Effector memory CD8-positive, alpha-beta T cell (primary cell): ENCODE measurements around the gene CCDC78.

ENCODE experiments used
- ATAC-seq: fragments of 150-1000 bp; cut with Tn5 transposase; replicated peaks from 2 replicates; pipeline ENCODE4 v1.10.0; 2021; ENCODE audit warnings: mild to moderate bottlenecking, moderate library complexity
- DNase-seq, 3 experiments: peaks; one replicate each; pipeline ENCODE4 v3.0.0; 2021
- H3K27ac Mint-ChIP-seq, 2 donors: one replicate each; pipeline ENCODE4 v1.8.0; 2022; ENCODE audit warnings: mild to moderate bottlenecking in 2 of 2, mixed read lengths in 2 of 2, moderate library complexity in 2 of 2
- H3K27me3 Mint-ChIP-seq, 2 donors: one replicate each; pipeline ENCODE4 v1.8.0; 2022; ENCODE audit warnings: mixed read lengths in 2 of 2
- H3K36me3 Mint-ChIP-seq: one replicate; pipeline ENCODE4 v1.8.0; 2022; ENCODE audit warnings: mild to moderate bottlenecking, moderate library complexity, mixed read lengths; ENCODE audit not compliant: insufficient read depth
- H3K4me1 Mint-ChIP-seq, 2 donors: one replicate each; pipeline ENCODE4 v1.8.0; 2022; ENCODE audit warnings: low read depth in 2 of 2, mixed read lengths in 2 of 2
- H3K4me3 Mint-ChIP-seq, 2 donors: one replicate each; pipeline ENCODE4 v1.8.0; 2022; ENCODE audit warnings: mild to moderate bottlenecking in 2 of 2, mixed read lengths in 2 of 2, moderate library complexity in 2 of 2
- H3K9me3 Mint-ChIP-seq, 2 donors: one replicate each; pipeline ENCODE4 v1.8.0; 2022; ENCODE audit warnings: mixed read lengths in 2 of 2
- total RNA-seq, 9 experiments: gene quantifications; one replicate each; lab custom pipeline; 2026; lab: John Stamatoyannopoulos, UW

Gene CCDC78
- 3.0 to 8.0 (median 5.0) reads per million in 9 experiments for total RNA-seq

DNA sequence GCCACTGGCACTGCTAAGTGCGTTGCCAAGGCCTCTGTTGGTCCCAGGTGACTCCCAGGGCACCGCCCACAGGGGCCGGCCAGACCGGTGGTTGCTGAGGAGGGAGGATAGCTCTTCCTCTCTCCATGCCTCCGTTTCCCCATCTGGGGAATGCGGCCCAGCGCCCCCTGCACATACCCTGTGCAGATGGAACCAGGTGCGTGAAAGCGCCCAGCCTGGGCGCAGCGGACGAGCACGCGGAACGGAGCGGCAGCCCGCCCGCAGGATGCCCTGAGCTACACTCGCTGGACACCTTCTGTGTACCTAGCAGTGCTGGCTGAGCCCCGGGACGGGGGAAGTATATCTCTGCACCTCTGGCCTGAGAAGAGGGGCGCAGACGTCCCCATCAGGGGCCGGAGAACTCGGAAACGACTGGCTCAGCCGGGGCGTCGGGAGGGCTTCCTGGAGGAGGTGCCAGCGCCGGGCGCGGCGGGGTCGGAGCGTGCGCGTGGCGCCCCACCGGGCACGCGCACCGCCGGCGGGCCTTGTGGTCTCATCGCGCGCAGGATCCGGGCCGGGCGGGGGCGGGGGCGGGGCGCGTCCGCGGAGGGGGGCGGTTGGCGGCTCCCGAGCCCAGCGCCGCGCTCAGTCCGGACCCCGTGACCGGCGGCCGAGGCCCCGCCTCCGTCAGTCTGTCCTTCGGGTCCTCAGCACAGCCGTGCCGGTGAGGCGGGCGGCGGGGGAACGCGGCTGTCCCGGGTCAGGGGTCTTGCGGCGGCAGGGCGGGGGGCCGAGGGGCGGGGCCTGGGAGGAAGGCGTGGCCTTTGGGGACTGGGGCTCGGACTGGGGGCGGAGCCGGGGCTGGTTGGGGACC lies at the start of gene CCDC78, which contains the start of gene HAGHL:
TSS of gene CCDC78 (minus strand) at position 6 of the 853 bp plus-strand sequence. CDS start 76 bp downstream, outside the sequence.
TSS of gene HAGHL (plus strand) at position 669 of the 853 bp plus-strand sequence. CDS start 404 bp downstream, outside the sequence.
- H3K36me3 Mint-ChIP-seq = peaks cover 32% of the 10 kb centered on the region
- ATAC-seq (peak; percentile 31), DNase-seq (peak in 2 of 3 experiments; percentile 51 to 54)
- H3K27ac Mint-ChIP-seq = peak within 1 kb of the TSS in 1 of 2 donors; percentile 73
- H3K4me3 Mint-ChIP-seq = peak within 1 kb of the TSS; percentile 72 to 80
- no peaks in the 10 kb centered on the region for H3K27me3 Mint-ChIP-seq
- no peaks in the 10 kb centered on the region for H3K9me3 Mint-ChIP-seq
- peaks cover 3 to 11% of the 10 kb centered on the region in 2 donors for H3K4me1 Mint-ChIP-seq

DNA sequence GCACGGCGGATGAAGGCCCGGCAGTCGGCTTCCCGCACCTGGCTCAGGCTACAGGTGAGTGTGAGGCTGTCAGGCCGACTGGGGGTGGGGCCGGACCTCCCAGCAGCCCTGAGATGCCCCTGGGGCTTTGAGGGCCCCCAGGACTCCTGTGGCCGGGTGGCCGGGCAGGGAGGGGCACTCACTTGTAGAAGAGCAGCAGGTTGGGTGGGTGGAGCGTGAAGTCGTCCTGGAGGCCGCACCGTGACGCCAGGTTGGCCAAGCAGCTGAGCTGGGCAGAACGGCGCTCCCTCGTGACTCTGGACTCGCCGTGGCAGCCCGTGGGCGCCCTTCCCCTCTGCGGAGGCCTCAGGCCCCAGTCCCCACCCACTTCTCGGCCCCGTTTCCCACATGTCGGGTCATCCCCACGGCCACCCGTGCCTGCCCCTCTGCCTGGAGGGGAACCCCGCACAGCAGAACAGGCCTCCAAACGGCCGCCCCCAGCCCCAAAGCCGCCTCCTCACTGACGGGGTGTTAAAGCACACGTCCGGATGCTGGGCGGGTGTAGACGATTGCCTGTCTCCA lies 49.1 kb upstream of the CCDC78 start:
- H3K36me3 Mint-ChIP-seq = no peaks in the 10 kb centered on the region
- no peaks in the 10 kb centered on the region for H3K9me3 Mint-ChIP-seq
- DNase-seq = no peak
- H3K27me3 Mint-ChIP-seq = peaks cover 1 to 7% of the 10 kb centered on the region in 2 donors
- no peaks in the 10 kb centered on the region for H3K4me1 Mint-ChIP-seq
- H3K4me3 Mint-ChIP-seq = no peak overlapping the region
- ATAC-seq = no peak
- H3K27ac Mint-ChIP-seq = no peak overlapping the region

DNA sequence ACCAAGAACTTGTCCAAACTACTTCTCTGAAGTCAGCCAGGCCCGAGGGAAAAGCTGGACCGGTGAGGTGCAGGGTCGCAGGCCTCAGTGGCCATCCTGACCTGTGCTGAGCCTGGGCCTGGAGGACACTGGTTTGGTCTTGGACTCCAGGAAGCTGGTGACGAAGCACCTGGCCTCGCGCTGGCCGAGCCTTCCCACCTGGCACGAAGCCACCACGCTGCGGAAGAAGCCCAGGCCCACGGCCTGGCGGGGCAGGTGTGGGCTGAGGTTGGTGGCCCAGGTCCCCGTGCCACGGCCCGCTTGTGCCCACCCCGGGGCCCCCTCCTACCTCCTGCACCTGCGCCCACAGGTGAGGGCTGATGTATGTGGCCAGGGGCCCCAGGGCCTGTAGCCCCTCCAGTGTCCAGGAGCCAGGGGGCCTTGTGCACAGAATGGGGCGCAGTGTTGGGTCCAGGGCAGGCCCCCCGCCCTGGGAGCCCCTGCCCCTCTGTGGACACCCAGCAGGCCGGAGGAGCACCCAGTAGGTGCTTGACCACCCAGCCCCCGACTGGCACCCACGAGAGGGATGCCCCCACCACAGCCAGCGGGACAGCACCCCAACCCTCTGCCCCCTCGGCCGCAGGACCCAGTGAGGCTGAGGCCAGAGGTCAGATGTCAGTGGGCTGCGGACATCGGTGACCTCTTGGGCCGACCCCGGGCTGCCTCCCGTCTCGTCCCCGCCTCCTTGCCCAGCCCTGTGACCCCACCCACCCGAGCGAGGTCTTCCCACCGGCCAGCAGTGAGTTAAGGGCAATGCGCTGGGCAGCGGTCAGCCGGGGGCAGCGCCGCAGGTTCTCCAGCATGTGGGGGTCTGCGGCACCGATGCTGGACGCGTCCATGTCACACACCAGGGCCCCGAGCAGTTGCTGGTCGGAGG lies 48.1 kb upstream of the CCDC78 start:
- H3K36me3 Mint-ChIP-seq = no peaks in the 10 kb centered on the region
- H3K4me3 Mint-ChIP-seq = no peak overlapping the region

DNA sequence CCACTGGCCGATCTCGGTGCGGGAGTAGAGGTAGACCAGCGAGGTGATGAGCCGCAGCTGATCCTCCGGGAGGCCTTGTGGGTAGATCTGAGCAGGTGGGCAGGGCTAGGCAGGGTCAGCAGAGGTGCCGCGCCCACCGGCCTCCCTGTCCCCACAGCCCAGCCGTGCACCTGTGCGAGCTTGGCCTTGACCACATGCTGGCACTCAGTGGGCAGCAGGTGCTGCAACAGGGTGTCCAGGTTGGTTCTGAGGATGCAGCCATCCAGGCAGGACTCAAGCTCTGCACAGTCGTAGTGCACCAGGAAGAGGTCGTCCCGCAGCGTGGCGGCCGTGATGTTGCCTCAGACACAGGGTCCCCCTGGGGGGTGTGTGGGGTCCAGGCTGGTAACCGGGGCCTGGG lies 46.7 kb upstream of the CCDC78 start:
- H3K27ac Mint-ChIP-seq = no peak overlapping the region
- H3K4me3 Mint-ChIP-seq = no peak overlapping the region
- H3K4me1 Mint-ChIP-seq = no peaks in the 10 kb centered on the region
- H3K9me3 Mint-ChIP-seq = no peaks in the 10 kb centered on the region
- DNase-seq (no peak), ATAC-seq (no peak)
- peaks cover 0 to 4% of the 10 kb centered on the region in 2 donors for H3K27me3 Mint-ChIP-seq
- H3K36me3 Mint-ChIP-seq = no peaks in the 10 kb centered on the region

More for the DNA sequence above, 48.1 kb upstream of the CCDC78 start:
- H3K4me1 Mint-ChIP-seq = no peaks in the 10 kb centered on the region
- ATAC-seq (no peak), DNase-seq (no peak)
- H3K9me3 Mint-ChIP-seq = no peaks in the 10 kb centered on the region
- no peak overlapping the region for H3K27ac Mint-ChIP-seq
- peaks cover 0 to 7% of the 10 kb centered on the region in 2 donors for H3K27me3 Mint-ChIP-seq

DNA sequence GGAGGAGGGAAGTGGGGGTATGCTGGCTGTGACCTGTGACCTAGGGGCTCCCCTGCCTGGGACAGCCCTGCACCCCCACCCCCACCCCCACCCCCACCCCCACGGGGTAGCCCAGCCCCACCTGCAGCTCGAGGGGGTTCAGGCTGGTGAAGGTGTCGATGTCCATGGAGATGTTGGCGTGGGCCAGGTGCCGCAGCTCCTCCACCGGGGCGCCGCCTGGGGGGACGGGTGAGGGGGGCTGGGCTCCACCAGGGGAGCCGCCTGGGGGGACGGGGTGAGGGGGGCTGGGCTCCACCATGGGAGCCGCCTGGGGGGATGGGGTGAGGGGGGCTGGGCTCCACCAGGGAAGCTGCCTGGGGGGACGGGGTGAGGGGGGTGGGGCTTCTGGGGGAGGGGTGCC lies 44.2 kb upstream of the CCDC78 start:
- Mint-ChIP-seq H3K4me3 (no peak overlapping the region), H3K27me3 (peaks cover 0 to 6% of the 10 kb centered on the region in 2 donors), H3K4me1 (no peaks in the 10 kb centered on the region), H3K9me3 (no peaks in the 10 kb centered on the region), H3K27ac (no peak overlapping the region), H3K36me3 (no peaks in the 10 kb centered on the region)
- DNase-seq (no peak), ATAC-seq (no peak)

DNA sequence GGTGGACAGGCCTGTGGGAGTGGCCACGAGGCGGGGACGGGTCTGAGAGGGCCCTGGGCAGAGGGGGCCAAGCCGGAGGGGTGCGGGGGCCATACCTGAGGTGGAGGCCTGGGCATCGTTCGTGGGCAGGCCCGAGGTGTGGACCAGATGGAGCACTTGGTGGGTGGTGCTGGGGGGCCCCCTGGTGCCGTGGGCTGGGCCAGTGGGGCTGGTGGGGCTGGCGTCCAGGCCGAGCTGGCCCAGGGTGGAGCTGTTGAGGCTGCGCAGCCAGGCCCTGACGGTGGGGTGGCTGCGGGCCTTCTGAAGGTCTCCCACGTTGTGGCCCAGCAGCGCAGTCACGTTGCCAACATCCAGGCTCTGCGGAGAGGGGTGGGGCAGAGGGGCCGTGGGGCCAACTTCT lies 43.7 kb upstream of the CCDC78 start:
- Mint-ChIP-seq H3K36me3 (no peaks in the 10 kb centered on the region), H3K4me3 (no peak overlapping the region), H3K27me3 (peaks cover 0 to 6% of the 10 kb centered on the region in 2 donors), H3K9me3 (no peaks in the 10 kb centered on the region), H3K27ac (no peak overlapping the region), H3K4me1 (no peaks in the 10 kb centered on the region)
- DNase-seq (no peak), ATAC-seq (no peak)

DNA sequence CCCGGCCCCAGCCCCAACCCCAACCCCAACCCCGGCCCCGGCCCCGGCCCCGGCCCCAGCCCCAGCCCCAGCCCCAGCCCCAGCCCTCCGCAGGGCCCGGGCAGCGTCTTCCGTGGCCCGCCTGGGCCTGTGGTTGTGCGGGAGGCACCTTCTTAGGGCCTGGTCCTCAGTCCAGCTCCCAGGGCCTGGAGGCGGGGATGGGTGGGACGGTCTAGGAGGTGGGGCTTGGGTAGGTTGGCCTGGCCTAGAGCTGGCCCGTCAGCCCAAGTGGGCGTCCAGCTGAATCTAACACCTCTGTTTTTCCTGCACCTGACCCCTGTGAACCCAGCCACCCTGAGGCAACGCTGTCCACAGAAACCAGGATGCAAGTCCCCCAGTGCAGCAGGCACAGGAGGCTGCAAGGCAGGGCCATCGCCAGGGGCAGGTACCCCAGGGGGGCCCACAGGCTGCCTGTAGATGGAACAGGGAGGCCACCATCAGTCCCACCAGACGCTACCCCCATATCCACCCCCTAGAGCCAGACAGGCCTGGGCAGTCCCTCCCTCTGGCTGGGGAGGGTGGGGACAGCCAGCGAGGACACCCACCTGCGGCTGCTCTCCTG lies 43.0 kb upstream of the CCDC78 start:
- no peaks in the 10 kb centered on the region for H3K4me1 Mint-ChIP-seq
- no peak for ATAC-seq
- H3K27me3 Mint-ChIP-seq = peaks cover 0 to 6% of the 10 kb centered on the region in 2 donors
- no peaks in the 10 kb centered on the region for H3K9me3 Mint-ChIP-seq
- H3K36me3 Mint-ChIP-seq = no peaks in the 10 kb centered on the region
- no peak overlapping the region for H3K4me3 Mint-ChIP-seq
- H3K27ac Mint-ChIP-seq = no peak overlapping the region
- no peak for DNase-seq

DNA sequence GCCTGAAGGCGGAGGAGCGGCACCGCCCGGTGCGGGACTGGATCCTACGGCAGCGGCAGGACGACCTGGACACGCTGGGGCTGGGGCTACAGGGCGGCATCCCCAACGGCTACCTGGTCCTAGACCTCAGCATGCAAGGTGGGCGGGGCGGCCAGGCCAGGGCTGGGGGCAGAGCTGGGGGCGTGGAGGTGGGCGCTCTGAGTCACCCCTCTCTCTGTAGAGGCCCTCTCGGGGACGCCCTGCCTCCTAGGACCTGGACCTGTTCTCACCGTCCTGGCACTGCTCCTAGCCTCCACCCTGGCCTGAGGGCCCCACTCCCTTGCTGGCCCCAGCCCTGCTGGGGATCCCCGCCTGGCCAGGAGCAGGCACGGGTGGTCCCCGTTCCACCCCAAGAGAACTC lies 42.2 kb upstream of the CCDC78 start:
- H3K4me1 Mint-ChIP-seq = no peaks in the 10 kb centered on the region
- no peak for ATAC-seq
- no peaks in the 10 kb centered on the region for H3K36me3 Mint-ChIP-seq
- no peak overlapping the region for H3K4me3 Mint-ChIP-seq
- H3K27me3 Mint-ChIP-seq = peaks cover 0 to 6% of the 10 kb centered on the region in 2 donors
- no peaks in the 10 kb centered on the region for H3K9me3 Mint-ChIP-seq
- DNase-seq = no peak
- no peak overlapping the region for H3K27ac Mint-ChIP-seq

DNA sequence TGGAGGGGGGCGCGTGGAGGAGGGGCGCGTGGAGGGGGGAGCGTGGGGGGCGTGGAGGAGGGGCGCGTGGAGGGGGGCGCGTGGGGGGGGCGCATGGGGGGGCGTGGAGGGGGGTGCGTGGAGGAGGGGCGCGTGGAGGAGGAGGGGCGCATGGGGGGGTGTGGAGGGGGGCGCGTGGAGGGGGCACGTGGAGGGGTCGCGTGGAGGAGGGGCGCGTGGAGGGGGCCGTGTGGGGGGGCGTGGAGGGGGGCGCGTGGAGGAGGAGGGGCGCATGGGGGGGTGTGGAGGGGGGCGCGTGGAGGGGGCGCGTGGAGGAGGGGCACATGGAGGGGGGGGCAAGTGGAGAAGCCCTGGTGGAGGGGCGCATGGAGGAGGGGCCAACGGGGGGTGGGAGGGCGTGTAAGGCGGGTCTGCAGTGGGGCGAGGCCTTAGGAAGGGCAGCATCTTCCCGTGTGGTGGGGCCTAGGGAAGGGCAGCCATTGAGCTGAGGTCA lies 41.5 kb upstream of the CCDC78 start:
- peaks cover 0 to 6% of the 10 kb centered on the region in 2 donors for H3K27me3 Mint-ChIP-seq
- no peak overlapping the region for H3K4me3 Mint-ChIP-seq
- H3K9me3 Mint-ChIP-seq = no peaks in the 10 kb centered on the region
- H3K27ac Mint-ChIP-seq = no peak overlapping the region
- DNase-seq (no peak), ATAC-seq (no peak)
- H3K4me1 Mint-ChIP-seq = no peaks in the 10 kb centered on the region
- no peaks in the 10 kb centered on the region for H3K36me3 Mint-ChIP-seq

DNA sequence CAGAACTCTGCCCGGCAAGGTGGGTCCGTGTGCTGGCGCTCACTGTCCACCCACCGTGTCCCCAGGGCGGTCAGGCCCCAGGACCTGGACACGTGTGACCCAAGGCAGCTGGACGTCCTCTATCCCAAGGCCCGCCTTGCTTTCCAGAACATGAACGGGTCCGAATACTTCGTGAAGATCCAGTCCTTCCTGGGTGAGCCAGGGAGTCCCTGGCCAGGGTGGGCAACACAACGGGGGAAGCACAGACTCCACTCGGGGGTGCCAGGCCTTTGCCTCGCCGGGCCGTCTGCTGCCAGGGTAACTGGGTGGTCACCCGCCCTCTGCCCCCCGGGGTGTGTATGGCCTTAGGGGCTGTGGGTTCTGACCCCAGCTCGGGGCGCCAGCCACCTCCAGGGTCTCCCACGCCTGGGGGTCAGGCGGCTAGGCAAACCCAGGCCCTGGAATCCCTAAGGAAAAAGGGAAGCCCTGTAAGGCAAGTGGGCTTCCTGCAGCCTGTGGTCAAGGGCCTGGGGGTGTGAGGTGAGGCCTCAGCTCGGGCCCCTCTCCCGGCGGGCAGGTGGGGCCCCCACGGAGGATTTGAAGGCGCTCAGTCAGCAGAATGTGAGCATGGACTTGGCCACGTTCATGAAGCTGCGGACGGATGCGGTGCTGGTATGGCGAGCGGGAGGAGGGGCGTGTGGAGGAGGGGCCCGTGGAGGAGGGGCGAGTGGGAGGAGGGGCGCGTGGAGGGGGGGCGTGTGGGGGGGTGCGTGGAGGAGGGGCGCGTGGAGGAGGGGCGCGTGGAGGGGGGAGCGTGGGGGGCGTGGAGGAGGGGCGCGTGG lies 40.8 kb upstream of the CCDC78 start:
- no peak overlapping the region for H3K4me3 Mint-ChIP-seq
- DNase-seq (no peak), ATAC-seq (no peak)
- H3K27me3 Mint-ChIP-seq = peaks cover 0 to 6% of the 10 kb centered on the region in 2 donors
- H3K27ac Mint-ChIP-seq = no peak overlapping the region
- no peaks in the 10 kb centered on the region for H3K9me3 Mint-ChIP-seq
- H3K4me1 Mint-ChIP-seq = no peaks in the 10 kb centered on the region
- no peaks in the 10 kb centered on the region for H3K36me3 Mint-ChIP-seq

DNA sequence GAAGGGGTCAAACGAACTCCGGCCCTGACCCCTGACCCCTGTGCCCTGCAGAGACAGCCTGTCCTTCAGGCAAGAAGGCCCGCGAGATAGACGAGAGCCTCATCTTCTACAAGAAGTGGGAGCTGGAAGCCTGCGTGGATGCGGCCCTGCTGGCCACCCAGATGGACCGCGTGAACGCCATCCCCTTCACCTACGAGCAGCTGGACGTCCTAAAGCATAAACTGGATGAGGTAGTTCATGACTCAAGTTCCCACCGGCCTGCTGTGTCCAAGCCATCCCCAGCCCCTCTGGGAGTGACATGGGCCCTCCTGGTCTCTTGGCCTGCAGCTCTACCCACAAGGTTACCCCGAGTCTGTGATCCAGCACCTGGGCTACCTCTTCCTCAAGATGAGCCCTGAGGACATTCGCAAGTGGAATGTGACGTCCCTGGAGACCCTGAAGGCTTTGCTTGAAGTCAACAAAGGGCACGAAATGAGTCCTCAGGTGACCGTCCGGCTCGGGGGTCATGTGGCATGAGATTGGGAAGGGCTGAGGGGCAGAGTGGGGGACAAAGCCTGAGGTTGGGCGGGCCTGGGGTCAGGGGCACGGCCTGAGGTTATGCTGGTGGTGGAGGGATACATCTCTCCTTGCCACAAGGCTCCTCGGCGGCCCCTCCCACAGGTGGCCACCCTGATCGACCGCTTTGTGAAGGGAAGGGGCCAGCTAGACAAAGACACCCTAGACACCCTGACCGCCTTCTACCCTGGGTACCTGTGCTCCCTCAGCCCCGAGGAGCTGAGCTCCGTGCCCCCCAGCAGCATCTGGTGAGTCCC lies 40.0 kb upstream of the CCDC78 start:
- H3K27ac Mint-ChIP-seq = no peak overlapping the region
- no peak overlapping the region for H3K4me3 Mint-ChIP-seq
- ATAC-seq = no peak
- H3K36me3 Mint-ChIP-seq = no peaks in the 10 kb centered on the region
- no peaks in the 10 kb centered on the region for H3K4me1 Mint-ChIP-seq
- H3K27me3 Mint-ChIP-seq = peaks cover 0 to 6% of the 10 kb centered on the region in 2 donors
- DNase-seq = no peak
- no peaks in the 10 kb centered on the region for H3K9me3 Mint-ChIP-seq
